Measurements from ENCODE around the gene GNG8. TPM values are rescaled to one million over a fixed set of nuclear protein-coding genes. Genes with fewer than 3 reads are reported as not detected.

Gene GNG8
- total and polyA plus RNA-seq, 9 of the 15 experiments (the other 6 are each of a cell fraction or from before 2014, with no cell fraction given) = 1.3 TPM; not detected in 8

DNA sequence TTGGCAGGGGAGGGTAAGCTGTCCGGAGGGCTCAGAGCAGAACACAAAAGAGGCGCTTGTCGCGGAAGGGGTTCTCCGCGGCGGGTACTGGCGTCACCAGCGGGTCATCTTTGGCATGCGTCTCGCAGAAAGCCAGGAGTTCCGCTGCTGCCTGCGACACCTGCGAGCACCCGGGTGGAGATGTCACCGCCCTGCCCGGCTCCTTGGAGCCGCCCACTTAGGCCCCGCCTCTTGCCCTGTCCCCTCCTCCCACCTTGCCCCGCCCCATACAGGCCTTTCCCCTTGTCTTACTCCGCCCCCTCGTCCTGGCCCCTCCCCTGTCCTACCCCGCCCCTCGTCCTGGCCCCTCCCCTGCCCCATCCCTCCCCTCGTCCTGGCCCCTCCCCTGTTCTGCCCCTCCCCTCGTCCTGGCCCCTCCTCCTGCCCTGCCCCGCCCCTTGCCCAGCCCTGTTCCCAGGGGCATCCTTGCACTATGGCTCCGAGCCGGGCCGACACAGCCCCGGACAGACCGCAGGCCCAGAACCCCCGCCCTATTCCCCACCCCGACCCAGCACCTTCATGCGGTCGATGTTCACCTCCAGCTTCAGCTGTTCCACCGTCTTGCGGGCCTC lies 1.9 kb downstream of the GNG8 start (continued):
- peak; percentile 61; the same call in 1 of the 2 replicates for TF ChIP-seq VEZF1 (CRISPR knock-in tag; IDR thresholded peaks at IDR 0.05)
- peak; percentile 73 for TF ChIP-seq PRDM10 (IDR thresholded peaks at IDR 0.05; ENCODE audit: partially characterized antibody)
- no peak for TF ChIP-seq HNRNPLL (IDR thresholded peaks at IDR 0.05; ENCODE audit: low read depth, low read length, poor library complexity, severe bottlenecking)
- no peak for TF ChIP-seq XRCC4 (IDR thresholded peaks at IDR 0.05; ENCODE audit: extremely low read depth, insufficient read depth, insufficient read length)
- TF ChIP-seq NRF1 (conservative IDR thresholded peaks at IDR 0.05 in 1 of 2, IDR thresholded peaks at IDR 0.05 in 1 of 2) = peak; percentile 34 to 47
- peak; percentile 73; the same call in 1 of the 2 replicates for TF ChIP-seq KLF13 (tag; IDR thresholded peaks at IDR 0.05; ENCODE audit: borderline replicate concordance, low read depth)
- no peak for TF ChIP-seq AFF4 (CRISPR knock-in tag; IDR thresholded peaks at IDR 0.05)
- TF ChIP-seq CGGBP1 (CRISPR knock-in tag; IDR thresholded peaks at IDR 0.05) = no peak
- TF ChIP-seq CTBP1 (IDR thresholded peaks at IDR 0.05; ENCODE audit: borderline replicate concordance) = peak; percentile 18; the same call in 1 of the 2 replicates
- TF ChIP-seq MAZ (CRISPR knock-in tag; conservative IDR thresholded peaks at IDR 0.05 in 1 of 2, IDR thresholded peaks at IDR 0.05 in 1 of 2) = peak in 1 of 2 experiments; percentile 73; a peak in 2 of 4 replicates
- TF ChIP-seq PHF8 (IDR thresholded peaks at IDR 0.05; ENCODE audit: borderline replicate concordance, low read length) = peak; percentile 17; the same call in 1 of the 2 replicates
- TF ChIP-seq, protein P1, sequence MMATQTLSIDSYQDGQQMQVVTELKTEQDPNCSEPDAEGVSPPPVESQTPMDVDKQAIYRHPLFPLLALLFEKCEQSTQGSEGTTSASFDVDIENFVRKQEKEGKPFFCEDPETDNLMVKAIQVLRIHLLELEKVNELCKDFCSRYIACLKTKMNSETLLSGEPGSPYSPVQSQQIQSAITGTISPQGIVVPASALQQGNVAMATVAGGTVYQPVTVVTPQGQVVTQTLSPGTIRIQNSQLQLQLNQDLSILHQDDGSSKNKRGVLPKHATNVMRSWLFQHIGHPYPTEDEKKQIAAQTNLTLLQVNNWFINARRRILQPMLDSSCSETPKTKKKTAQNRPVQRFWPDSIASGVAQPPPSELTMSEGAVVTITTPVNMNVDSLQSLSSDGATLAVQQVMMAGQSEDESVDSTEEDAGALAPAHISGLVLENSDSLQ (IDR thresholded peaks at IDR 0.05) = 0 out of 2 replicates have a peak, but pooled peaks have one; percentile 33
- TF ChIP-seq, protein P2, sequence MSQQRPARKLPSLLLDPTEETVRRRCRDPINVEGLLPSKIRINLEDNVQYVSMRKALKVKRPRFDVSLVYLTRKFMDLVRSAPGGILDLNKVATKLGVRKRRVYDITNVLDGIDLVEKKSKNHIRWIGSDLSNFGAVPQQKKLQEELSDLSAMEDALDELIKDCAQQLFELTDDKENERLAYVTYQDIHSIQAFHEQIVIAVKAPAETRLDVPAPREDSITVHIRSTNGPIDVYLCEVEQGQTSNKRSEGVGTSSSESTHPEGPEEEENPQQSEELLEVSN (IDR thresholded peaks at IDR 0.05; ENCODE audit: borderline replicate concordance in 1 of 2, extremely low read depth in 1 of 2, insufficient read depth in 1 of 2, insufficient read length in 1 of 2, low read depth in 1 of 2, low read length in 1 of 2, poor library complexity in 1 of 2, severe bottlenecking in 1 of 2) = peak in 1 of 2 experiments; percentile 40

All from K562 (cell line).